Keratinocyte (primary cell): ENCODE results near the gene DCTN1.

Experiments used
- EZH2 ChIP-seq: IDR thresholded peaks from one replicate; pipeline ENCODE4 v1.6.1; 2012; ENCODE audit warnings: inconsistent platforms, mild to moderate bottlenecking, low read length, moderate library complexity
- TF ChIP-seq, protein P1 (sequence below), 3 experiments: IDR thresholded peaks in 1 of 3; conservative IDR thresholded peaks in 1 of 3; optimal IDR thresholded peaks in 1 of 3; 2 replicates in 2 of 3; 3 replicates in 1 of 3; pipeline versions ENCODE3 to v1.5.1; 2011; ENCODE audit warnings: low read length in 3 of 3, mild to moderate bottlenecking in 3 of 3, moderate library complexity in 2 of 3, control low read depth in 1 of 3, inconsistent platforms in 1 of 3; ENCODE audit not compliant: insufficient read depth in 2 of 3; ENCODE audit errors: extremely low read depth in 1 of 3

DNA sequence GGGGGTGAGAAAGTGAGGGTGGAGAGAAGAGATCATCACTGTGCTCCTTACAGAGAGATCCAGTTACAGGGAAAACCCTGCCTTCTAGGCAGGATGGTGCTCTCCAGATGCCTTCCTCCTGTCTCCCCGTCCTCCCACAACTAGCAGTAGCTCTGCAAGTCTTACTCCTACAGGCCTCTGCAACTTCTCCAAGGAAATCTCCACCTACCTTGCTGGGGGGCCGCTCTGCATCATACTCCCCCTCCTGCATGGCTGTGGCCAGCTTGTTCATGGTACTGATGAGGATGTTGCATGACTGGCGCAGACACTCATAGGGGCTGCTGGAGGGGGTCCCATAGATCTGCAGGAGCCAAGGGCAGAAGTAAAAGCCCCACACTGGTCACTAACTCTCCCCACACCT lies 14.1 kb downstream of the DCTN1 start:
- TF ChIP-seq, protein P1, sequence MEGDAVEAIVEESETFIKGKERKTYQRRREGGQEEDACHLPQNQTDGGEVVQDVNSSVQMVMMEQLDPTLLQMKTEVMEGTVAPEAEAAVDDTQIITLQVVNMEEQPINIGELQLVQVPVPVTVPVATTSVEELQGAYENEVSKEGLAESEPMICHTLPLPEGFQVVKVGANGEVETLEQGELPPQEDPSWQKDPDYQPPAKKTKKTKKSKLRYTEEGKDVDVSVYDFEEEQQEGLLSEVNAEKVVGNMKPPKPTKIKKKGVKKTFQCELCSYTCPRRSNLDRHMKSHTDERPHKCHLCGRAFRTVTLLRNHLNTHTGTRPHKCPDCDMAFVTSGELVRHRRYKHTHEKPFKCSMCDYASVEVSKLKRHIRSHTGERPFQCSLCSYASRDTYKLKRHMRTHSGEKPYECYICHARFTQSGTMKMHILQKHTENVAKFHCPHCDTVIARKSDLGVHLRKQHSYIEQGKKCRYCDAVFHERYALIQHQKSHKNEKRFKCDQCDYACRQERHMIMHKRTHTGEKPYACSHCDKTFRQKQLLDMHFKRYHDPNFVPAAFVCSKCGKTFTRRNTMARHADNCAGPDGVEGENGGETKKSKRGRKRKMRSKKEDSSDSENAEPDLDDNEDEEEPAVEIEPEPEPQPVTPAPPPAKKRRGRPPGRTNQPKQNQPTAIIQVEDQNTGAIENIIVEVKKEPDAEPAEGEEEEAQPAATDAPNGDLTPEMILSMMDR (optimal IDR thresholded peaks at IDR 0.05 in 1 of 3, IDR thresholded peaks at IDR 0.05 in 1 of 3, conservative IDR thresholded peaks at IDR 0.05 in 1 of 3; ENCODE audit: extremely low read depth in 1 of 3, insufficient read depth in 2 of 3, low read length in 3 of 3) = no peak
- TF ChIP-seq EZH2 = no peak
